UCSD-AML1 (cell line): Measurements from ENCODE around the gene AATK.

ENCODE experiments used
- DNase-seq: peaks from one replicate; lab custom pipeline; 2025; ENCODE audit not compliant: unreplicated experiment; lab: John Stamatoyannopoulos, UW

Gene AATK

DNA sequence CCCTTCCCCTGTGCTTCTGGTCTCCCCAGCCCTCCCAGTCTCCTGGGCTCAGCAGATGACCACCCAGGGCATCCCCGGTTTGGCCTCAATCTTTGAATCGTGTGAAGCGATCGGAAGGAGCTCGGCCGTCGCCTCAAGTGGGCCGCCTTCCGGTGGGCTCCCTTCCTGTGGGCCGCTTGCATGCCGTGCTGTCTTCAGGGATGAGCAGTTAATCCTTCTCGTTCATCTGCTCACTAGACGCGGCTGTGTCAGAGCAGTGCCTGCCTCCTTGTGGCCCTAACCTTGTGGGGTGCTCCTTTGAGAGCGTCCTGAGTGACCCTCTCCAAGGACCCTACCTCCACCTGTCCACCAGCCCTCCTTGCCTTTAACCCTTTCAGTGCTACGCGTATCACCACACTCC is 90.7 kb downstream of the AATK start:
- DNase-seq, result no peak

DNA sequence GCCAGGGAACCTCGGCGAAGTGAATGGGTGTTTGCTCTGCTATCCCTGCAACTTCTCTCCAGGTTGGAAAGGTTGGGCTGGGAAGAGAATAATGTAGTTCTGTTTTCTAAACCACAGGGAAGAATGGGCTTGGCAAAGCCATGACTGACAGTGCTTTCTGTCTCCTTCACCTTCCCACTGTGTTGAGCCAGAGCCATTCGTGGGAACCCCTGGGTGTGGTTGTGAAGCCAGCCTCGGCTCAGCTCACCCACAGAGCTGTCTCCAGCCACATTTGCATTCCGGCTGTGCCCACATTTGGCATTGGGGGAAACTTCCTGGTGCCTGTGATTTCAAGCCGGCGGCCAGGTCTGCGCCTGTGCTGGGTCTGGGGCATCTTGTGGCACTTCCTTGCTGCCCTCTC is 91.1 kb downstream of the AATK start:
- DNase-seq, result no peak

DNA sequence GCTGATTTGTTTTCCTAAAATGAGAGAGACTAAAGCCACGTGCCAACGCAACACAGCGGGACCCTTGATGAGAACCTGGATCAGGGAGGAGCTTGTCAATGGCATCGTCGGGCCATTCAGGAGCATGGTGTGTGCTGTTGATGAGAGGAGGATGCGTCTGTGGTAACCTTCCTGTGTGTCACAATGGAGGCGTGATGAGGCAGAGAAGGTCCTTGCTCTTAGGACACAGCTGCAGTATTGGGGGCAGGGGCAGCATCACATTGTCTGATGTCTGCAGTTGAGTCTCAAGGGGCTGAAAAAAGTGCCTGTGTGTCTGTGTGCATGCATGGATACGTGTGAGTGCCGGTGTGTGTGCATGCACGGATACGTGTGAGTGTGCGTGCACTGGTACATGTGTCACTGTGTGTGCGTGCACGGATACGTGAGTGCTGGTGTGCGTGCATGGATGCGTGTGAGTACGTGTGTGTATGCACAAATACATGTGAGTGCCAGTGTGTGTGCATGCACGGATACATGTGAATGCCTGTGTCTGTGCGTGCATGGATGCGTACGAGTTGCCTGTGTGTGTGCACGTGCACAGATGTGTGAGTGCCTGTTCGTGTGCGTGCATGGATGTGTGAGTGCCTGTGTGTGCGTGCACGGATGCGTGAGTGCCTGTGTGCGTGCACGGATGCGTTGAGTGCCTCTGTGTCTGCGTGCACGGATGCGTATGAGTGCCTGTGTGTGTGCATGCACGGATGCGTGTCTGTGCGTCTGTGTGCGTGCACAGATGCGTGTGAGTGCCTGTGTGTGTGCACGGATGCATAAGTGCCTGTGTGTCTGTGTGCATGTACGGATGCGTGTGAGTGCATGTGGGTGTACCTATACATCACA is 91.8 kb downstream of the AATK start:
- DNase-seq, result no peak

DNA sequence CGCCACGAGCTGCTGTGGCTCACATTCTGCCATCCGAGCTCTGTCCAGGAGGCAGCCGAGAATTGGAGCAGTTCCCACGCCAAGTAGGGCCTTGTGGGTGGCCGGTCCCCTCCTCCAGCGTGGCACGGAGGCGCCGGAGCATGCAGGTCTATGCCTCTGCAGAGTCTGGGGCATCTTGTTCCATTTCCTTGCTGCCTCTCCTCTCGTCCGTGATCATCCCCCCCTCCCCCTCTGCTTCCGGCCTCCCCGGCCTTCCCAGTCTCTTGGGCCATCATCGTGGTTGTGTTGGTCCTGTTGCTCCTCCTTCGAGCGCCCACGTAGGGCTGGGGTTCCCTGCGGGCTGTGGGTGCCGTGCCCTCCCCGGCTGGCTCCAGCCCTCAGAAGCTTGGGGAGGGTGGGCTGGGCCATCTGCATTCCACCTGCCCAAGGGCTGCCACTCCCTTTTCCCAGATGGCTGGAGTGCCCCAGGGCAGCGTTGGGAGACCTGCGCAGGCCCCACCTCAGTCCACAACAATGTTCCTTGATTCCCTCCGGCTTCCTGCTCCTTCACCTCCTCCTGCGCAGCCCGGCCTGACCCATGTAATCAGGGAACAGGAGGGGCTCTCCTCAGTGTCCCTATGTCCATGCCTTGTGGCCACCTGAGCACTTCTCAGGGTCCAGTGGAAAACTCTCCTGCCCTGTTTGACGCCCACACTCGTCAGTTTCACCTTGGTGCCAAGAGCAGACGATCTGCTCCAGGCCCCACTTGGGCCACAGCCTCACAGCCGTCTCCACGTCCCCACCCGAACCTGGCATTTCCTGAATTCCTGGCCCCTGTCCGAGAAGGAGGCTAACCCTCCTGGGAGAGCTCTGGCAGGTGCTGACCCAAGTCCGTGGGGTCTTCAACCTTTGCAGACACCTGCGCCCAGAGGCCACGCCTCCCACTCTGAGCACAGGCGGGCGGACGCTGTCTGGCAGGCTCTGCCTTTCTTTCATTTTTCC is 94.0 kb downstream of the AATK start:
- DNase-seq, result no peak

DNA sequence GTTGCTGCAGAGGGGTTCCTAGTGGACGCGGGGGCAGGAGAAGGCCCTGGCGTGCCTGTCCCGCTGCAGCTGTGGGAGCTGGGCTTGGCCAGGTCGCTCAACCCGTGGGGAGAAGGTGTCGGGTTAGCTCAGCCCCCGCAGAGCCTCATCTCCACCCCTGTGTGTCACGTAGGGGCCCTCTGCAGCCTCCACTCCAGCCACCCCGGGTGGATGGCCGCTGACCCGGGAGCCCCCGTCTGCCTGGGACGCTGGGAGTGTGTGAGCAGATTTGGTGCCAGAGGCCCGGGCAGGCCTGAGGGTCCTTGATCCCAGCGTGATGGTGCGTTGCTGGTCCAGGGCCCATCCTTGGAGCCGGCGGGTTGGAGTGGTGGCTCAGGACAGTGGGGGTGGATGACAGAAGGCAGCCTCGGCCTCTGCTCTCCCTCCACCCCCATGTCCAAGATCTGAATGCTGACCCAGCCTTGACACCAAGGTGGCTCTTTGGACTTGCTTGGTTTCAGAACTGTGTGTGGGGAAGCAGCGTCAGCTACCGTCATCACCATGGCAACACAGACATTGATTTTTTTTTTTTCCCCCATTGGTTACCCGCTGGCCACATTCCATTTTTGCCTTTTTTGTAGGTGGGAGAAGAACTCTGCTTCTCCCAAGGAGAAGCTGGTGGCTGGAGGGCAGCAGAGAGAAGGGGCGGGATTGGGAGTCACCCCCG is 95.3 kb downstream of the AATK start:
- no peak for DNase-seq

DNA sequence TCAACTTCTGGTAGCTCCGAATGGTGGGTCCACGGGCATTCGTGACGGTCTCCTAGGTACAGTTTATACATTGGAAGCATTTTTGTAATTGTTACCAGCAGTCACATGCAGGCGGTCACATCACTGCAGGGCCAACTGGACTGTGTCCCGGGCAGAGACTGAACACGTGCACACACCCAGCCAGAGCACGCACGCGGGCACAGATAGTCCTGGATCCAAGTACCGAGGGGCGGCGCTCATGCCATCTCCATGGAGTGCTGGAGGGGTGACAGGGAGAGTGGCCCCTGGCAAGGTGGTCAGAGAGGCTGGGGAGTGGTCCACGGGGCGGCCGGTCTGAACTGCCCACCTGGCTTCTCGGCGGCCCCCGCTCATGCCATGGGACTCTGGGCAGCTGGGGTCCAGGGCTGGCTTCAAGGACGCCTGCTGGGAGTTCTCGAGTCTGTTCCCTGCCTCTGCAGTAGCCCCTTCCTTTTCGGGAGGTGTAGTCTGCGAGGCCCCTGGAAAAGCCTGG is 96.8 kb downstream of the AATK start:
- no peak for DNase-seq

DNA sequence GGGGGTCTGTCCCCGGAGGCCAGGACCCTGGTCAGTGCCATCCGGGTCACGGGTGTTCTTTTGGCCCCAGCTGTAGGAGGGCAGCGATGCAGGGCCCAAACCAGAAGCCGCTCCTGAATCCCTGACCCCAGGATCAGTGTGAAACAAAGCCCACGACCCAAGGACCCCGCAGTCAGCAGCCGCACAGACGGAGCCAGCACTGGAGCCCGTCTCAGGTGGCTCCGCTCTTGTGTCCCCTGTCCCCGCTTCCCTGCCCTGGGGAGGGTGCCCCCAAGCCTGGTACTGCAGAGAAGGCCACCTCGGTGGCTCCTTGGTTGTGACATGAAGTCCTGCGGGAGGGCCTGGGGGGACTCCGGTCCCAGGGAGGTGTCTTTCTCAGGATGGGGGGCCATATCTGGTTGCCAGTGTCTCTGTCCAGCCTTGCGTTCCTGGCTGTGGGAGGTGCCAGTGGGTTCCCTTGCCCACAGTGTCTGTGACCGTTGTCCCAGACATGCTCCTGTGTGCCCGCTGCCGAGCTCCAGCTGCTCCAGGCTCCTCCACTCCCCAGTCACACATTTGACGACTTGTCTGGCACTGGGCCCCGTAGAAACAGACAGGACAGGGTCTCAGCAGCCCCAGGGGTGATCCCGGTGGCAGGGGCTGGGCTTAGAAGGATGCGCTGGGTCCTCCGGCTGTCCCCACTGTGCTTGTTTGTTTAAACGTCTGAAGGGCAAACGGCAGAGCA is 97.4 kb downstream of the AATK start:
- no peak for DNase-seq

DNA sequence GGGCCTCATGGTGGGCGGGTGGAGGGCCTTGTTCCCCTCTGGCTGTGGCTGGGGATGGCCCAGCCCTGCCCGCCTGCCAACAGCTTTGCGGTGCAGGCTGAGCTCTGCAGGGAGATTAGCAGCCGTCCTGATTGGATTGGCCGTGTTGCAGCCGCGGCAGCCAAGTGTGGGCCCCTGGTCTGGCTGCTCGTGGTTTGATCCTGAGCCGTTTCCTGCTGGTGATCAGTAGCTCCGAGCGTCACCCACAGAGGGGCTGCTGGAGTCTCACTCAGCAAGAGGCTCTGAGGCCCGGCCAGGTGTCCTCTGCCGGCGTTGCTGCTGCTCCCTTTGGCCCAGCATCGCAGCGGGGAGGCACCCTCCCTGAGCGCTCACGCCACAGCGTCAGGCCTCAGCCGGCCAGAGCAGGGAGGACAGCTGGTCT is 98.6 kb downstream of the AATK start:
- no peak for DNase-seq
